HepG2 (cell line): ENCODE results near the gene KIF2C. TPM values are rescaled to one million over a fixed set of nuclear protein-coding genes. Genes with fewer than 3 reads are reported as not detected.

Experiments
- ATAD3A ChIP-seq: sonication (generic); formaldehyde crosslinking; IDR thresholded peaks from 2 replicates; pipeline ENCODE4 v1.4.0; 2020; ENCODE audit warnings: missing genetic modification reagents
- FOXK1 ChIP-seq: sonication (generic); formaldehyde crosslinking; IDR thresholded peaks from 2 replicates; pipeline ENCODE4 v1.4.0; 2020; ENCODE audit warnings: low read depth, missing genetic modification reagents, borderline replicate concordance
- FOXO1 ChIP-seq: sonication (generic); formaldehyde crosslinking; IDR thresholded peaks from 2 replicates; pipeline ENCODE4 v1.4.0; 2020; ENCODE audit warnings: missing genetic modification reagents
- JARID2 ChIP-seq: sonication (generic); formaldehyde crosslinking; IDR thresholded peaks from 2 replicates; pipeline ENCODE4 v1.8.1; 2023; ENCODE audit warnings: missing genetic modification reagents, inconsistent platforms; ENCODE audit not compliant: insufficient replicate concordance
- JUNB ChIP-seq: sonication (generic); formaldehyde crosslinking; IDR thresholded peaks from 2 replicates; pipeline ENCODE4 v1.8.0; 2022; ENCODE audit warnings: missing genetic modification reagents, mild to moderate bottlenecking, borderline replicate concordance
- KAT2B ChIP-seq: fragments of 150-350 bp; IDR thresholded peaks from 2 replicates; pipeline ENCODE4 v1.6.1; 2014; ENCODE audit warnings: low read depth, low read length, borderline replicate concordance
- KDM5A ChIP-seq: fragments of 200-600 bp; sonication (generic); IDR thresholded peaks from 2 replicates; pipeline ENCODE4 v1.7.0; 2018; ENCODE audit warnings: antibody characterized with exemption, mild to moderate bottlenecking, low read length, borderline replicate concordance
- MBD4 ChIP-seq: IDR thresholded peaks from 2 replicates; pipeline ENCODE4 v1.6.1; 2012; ENCODE audit warnings: low read length, inconsistent platforms, borderline replicate concordance
- NFIC ChIP-seq: IDR thresholded peaks from 2 replicates; pipeline ENCODE4 v1.6.1; 2012; ENCODE audit warnings: mild to moderate bottlenecking, low read length, inconsistent platforms
- RBM39 ChIP-seq: fragments of 200-400 bp; formaldehyde crosslinking; IDR thresholded peaks from one replicate; pipeline ENCODE4 v1.6.1; 2018; ENCODE audit warnings: antibody characterized with exemption, mild to moderate bottlenecking, low read depth, low read length; ENCODE audit not compliant: poor library complexity, severe bottlenecking
- REL ChIP-seq: sonication (generic); formaldehyde crosslinking; conservative IDR thresholded peaks from 2 replicates; pipeline ENCODE4 v1.8.0; 2022; ENCODE audit warnings: mild to moderate bottlenecking, missing genetic modification reagents, moderate library complexity
- SRSF1 ChIP-seq: fragments of 200-400 bp; formaldehyde crosslinking; optimal IDR thresholded peaks from 2 replicates; pipeline ENCODE3; 2017; ENCODE audit warnings: mild to moderate bottlenecking, low read depth, low read length, moderate library complexity
- ZNF672 ChIP-seq: sonication (generic); formaldehyde crosslinking; IDR thresholded peaks from 2 replicates; pipeline ENCODE4 v1.8.1; 2022; ENCODE audit warnings: missing genetic modification reagents
- ZNF766 ChIP-seq: sonication (generic); formaldehyde crosslinking; IDR thresholded peaks from 2 replicates; pipeline ENCODE4 v1.5.0; 2020; ENCODE audit warnings: missing genetic modification reagents, borderline replicate concordance
- ZSCAN30 ChIP-seq: sonication (generic); formaldehyde crosslinking; IDR thresholded peaks from 2 replicates; pipeline ENCODE4 v1.5.0; 2020; ENCODE audit warnings: mild to moderate bottlenecking, missing genetic modification reagents
- polyA plus RNA-seq, 8 experiments: library from polyadenylated mRNA; depleted of rRNA in 3 of 8; stranded (reverse) in 7 of 8; unstranded in 1 of 8; fragments of >200 nt; fragmentation: Illumina TruSeq in 4 of 8; extraction: Trizol in 4 of 8; gene quantifications; 2 replicates each; pipeline versions ENCODE4 v1.2.1 to v1.2.3, GENCODE V29; 2011 to 2016; ENCODE audit warnings: low read depth in 4 of 8, missing spikeins in 1 of 8, mixed read lengths in 1 of 8; ENCODE audit not compliant: insufficient read depth in 1 of 8
- total RNA-seq, 5 experiments: library from RNA; depleted of rRNA; stranded (reverse); fragments of >200 nt; fragmentation: Illumina TruSeq; extraction: Trizol; gene quantifications; 2 replicates each; pipeline ENCODE4 v1.2.3, GENCODE V29; 2016; ENCODE audit warnings: low read depth in 1 of 5
- TF ChIP-seq, protein P1 (sequence below): sonication (generic); formaldehyde crosslinking; IDR thresholded peaks from 2 replicates; pipeline ENCODE4 v1.4.0; 2020; ENCODE audit warnings: missing genetic modification reagents
- TF ChIP-seq, protein P2 (sequence below): IDR thresholded peaks from 2 replicates; pipeline ENCODE4 v1.6.1; 2016; ENCODE audit warnings: mild to moderate bottlenecking
- TF ChIP-seq, protein P3 (sequence below): sonication (generic); formaldehyde crosslinking; IDR thresholded peaks from 2 replicates; pipeline ENCODE4 v1.8.1; 2023; ENCODE audit warnings: mild to moderate bottlenecking, inconsistent platforms, moderate library complexity, missing genetic modification reagents, borderline replicate concordance
- TF ChIP-seq, protein P4 (sequence below): IDR thresholded peaks from 2 replicates; pipeline ENCODE4 v1.6.1; 2016; ENCODE audit warnings: missing compliant biosample characterization, missing genetic modification reagents, borderline replicate concordance
- TF ChIP-seq, protein P5 (sequence below): sonication (generic); formaldehyde crosslinking; IDR thresholded peaks from 2 replicates; pipeline ENCODE4 v1.8.0; 2022; ENCODE audit warnings: mild to moderate bottlenecking, missing genetic modification reagents; ENCODE audit not compliant: insufficient replicate concordance

KIF2C gene
- total and polyA plus RNA-seq, 2 of the 13 experiments (the other 11 are each of a cell fraction or from before 2014, with no cell fraction given): 29.7 to 53.7 TPM

DNA sequence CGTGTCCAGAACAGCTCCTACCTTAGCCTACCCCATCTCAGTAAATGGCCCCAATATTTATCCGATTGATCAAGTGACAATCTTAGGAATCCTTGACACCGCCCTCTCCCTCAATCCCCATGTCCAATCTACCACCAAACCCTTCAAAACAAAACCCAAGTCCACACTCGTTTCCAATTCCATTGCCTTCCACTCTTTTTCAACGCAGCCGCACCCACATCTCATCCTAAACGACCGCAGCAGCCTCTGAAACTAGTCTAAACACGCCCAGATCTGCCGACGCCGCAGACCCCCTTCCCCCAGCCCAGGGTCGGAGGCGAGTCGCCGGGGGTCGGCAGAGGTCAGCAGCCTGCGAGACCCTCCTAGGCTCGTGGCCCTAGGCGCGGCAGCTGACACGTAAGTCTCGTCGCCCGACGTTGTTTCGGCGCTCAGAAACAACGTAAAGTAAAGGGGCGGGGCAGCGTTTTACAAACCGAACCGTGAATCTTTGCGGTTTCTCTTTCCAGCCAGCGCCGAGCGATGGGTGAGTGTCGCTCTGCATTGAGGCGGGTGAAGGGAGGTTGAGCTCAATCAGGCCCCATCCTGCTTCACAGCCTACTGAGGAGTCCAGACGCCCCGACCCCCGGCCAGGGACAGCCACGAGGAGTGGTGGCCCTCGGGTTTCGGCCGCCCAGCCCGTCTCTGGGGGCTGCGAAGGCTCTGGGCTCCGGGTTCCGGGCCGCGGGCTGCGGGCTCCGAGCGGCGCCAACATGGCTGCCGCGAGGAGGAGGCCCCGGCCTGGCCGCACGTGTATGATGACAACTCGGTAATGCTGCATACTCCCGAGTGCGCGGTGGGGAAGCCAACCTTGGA is 35.7 kb downstream of the KIF2C start, which contains the start of gene RPS8 (continued):
- TF ChIP-seq REL (CRISPR knock-in tag) (no peak; the same call in 1 of the 2 replicates), ZNF672 (CRISPR knock-in tag) (no peak), JUNB (CRISPR knock-in tag) (no peak), FOXO1 (CRISPR knock-in tag) (0 out of 2 replicates have a peak, but pooled peaks have one; percentile 5), NFIC (0 out of 2 replicates have a peak, but pooled peaks have one; percentile 18), RBM39 (peak; percentile 99), ZSCAN30 (CRISPR knock-in tag) (0 out of 2 replicates have a peak, but pooled peaks have one; percentile 64), SRSF1 (no peak), KDM5A (peak; percentile 97), ATAD3A (CRISPR knock-in tag) (no peak), JARID2 (no peak), MBD4 (no peak), FOXK1 (CRISPR knock-in tag) (peak; percentile 87; the same call in 1 of the 2 replicates), ZNF766 (peak; percentile 88), KAT2B (no peak)
- TF ChIP-seq, protein P1, sequence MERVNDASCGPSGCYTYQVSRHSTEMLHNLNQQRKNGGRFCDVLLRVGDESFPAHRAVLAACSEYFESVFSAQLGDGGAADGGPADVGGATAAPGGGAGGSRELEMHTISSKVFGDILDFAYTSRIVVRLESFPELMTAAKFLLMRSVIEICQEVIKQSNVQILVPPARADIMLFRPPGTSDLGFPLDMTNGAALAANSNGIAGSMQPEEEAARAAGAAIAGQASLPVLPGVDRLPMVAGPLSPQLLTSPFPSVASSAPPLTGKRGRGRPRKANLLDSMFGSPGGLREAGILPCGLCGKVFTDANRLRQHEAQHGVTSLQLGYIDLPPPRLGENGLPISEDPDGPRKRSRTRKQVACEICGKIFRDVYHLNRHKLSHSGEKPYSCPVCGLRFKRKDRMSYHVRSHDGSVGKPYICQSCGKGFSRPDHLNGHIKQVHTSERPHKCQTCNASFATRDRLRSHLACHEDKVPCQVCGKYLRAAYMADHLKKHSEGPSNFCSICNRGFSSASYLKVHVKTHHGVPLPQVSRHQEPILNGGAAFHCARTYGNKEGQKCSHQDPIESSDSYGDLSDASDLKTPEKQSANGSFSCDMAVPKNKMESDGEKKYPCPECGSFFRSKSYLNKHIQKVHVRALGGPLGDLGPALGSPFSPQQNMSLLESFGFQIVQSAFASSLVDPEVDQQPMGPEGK (CRISPR knock-in tag): peak; percentile 39; the same call in 1 of the 2 replicates
- TF ChIP-seq, protein P2, sequence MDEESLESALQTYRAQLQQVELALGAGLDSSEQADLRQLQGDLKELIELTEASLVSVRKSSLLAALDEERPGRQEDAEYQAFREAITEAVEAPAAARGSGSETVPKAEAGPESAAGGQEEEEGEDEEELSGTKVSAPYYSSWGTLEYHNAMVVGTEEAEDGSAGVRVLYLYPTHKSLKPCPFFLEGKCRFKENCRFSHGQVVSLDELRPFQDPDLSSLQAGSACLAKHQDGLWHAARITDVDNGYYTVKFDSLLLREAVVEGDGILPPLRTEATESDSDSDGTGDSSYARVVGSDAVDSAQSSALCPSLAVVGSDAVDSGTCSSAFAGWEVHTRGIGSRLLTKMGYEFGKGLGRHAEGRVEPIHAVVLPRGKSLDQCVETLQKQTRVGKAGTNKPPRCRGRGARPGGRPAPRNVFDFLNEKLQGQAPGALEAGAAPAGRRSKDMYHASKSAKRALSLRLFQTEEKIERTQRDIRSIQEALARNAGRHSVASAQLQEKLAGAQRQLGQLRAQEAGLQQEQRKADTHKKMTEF (CRISPR knock-in tag): peak; percentile 82; the same call in 1 of the 2 replicates
- TF ChIP-seq, protein P3, sequence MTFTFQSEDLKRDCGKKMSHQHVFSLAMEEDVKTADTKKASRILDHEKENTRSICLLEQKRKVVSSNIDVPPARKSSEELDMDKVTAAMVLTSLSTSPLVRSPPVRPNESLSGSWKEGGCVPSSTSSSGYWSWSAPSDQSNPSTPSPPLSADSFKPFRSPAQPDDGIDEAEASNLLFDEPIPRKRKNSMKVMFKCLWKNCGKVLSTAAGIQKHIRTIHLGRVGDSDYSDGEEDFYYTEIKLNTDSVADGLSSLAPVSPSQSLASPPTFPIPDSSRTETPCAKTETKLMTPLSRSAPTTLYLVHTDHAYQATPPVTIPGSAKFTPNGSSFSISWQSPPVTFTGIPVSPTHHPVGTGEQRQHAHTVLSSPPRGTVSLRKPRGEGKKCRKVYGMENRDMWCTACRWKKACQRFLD (CRISPR knock-in tag): peak; percentile 82; the same call in 1 of the 2 replicates
- TF ChIP-seq, protein P4, sequence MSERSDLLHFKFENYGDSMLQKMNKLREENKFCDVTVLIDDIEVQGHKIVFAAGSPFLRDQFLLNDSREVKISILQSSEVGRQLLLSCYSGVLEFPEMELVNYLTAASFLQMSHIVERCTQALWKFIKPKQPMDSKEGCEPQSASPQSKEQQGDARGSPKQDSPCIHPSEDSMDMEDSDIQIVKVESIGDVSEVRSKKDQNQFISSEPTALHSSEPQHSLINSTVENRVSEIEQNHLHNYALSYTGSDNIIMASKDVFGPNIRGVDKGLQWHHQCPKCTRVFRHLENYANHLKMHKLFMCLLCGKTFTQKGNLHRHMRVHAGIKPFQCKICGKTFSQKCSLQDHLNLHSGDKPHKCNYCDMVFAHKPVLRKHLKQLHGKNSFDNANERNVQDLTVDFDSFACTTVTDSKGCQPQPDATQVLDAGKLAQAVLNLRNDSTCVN (CRISPR knock-in tag): peak; percentile 67; the same call in 1 of the 2 replicates
- TF ChIP-seq, protein P5, sequence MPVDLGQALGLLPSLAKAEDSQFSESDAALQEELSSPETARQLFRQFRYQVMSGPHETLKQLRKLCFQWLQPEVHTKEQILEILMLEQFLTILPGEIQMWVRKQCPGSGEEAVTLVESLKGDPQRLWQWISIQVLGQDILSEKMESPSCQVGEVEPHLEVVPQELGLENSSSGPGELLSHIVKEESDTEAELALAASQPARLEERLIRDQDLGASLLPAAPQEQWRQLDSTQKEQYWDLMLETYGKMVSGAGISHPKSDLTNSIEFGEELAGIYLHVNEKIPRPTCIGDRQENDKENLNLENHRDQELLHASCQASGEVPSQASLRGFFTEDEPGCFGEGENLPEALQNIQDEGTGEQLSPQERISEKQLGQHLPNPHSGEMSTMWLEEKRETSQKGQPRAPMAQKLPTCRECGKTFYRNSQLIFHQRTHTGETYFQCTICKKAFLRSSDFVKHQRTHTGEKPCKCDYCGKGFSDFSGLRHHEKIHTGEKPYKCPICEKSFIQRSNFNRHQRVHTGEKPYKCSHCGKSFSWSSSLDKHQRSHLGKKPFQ (CRISPR knock-in tag): no peak
